Stimulated activated CD4-positive, alpha-beta T cell treated with anti-CD3 and anti-CD28 coated beads, Interleukin-1b, Interleukin-23, amount 100 ng/mL, for 1 hour (primary cell): Measurements from ENCODE around the gene JMJD7.

ENCODE experiments used
- DNase-seq, 2 donors: peaks; one replicate each; pipeline ENCODE4 v3.0.0-alpha.2; 2020; ENCODE audit warnings: low read depth in 2 of 2

JMJD7 gene

DNA sequence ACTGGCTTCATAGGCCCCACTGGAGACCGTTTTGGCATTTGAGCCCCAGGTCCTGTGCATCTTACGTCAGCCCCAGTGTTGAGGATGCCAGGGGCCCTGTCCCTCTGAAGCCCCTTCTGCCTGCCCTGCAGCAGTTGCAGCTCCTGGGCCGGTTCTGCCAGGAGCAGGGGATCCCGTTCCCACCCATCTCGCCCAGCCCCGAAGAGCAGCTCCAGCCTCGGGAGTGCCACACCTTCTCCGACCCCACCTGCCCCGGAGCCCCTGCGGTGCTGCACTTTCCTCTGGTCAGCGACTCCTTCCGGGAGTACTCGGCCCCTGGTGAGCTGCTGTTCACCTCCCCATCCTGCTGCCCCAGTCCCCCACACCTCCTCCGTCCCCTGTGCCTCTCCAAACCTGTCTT is 19.3 kb downstream of the JMJD7 start:
- DNase-seq: no peak

- no peak for DNase-seq
These were observed 20.1 kb downstream of the JMJD7 start for GRCh38 chr15:41847981-41848380.

- no peak for DNase-seq
These were observed 20.7 kb downstream of the JMJD7 start for GRCh38 chr15:41848631-41849030.

- no peak for DNase-seq
These were observed 21.3 kb downstream of the JMJD7 start for GRCh38 chr15:41849204-41849603.

DNA sequence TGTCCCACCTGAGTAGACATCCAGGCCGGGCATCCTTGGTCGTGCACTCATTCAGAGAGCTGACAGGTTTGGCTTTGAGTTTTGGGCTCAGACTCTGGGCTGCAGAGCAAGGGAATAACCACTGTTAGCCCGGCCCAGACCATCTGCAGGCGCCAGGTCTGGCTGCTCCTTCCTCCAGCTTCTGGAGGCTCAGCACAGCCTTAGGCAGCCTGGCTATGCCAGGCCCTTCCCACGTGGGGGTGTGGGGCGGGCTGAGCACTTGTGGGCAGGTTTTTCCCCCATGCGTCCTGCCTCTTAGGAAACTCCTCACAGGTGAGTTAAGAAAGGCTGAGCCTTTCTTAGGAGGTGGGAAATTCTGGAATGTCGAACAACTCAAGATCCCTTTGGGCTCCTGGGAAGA is 22.0 kb downstream of the JMJD7 start:
- no peak for DNase-seq

DNA sequence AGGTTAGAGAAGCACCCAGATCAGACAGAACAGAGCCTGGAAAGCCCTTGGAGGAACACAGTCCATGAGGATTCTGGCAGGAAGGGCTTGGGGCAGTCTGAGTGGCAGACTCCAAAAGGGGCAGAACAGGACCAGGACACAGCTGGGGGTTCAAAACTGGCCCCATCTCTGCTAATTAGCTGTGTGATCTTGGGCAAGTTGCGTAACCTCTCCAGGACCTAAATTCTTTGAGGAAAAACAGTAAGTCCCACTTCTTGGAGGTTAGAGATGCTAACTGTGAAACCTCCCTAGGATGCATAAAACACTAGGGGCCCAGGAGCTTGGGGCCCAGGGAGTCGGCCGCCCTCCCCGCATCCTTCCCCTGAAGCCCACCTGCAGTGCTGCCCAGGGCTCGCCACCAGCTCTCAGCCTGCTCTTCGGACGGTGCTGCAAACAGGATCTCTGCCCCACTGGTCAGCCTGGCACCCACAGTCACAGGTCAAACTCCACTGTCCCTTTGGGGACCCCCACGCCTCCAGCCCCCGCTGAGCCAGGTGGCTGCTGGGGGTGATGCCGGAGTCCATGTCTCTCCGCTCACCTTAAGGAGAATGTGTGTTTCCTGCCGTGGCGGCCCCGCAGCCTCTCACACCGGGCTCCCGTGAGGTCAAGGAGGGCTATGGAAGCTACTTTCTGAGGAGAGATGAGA is 22.7 kb downstream of the JMJD7 start:
- no peak for DNase-seq

- DNase-seq: no peak
These were observed 23.3 kb downstream of the JMJD7 start for GRCh38 chr15:41851167-41851523.

DNA sequence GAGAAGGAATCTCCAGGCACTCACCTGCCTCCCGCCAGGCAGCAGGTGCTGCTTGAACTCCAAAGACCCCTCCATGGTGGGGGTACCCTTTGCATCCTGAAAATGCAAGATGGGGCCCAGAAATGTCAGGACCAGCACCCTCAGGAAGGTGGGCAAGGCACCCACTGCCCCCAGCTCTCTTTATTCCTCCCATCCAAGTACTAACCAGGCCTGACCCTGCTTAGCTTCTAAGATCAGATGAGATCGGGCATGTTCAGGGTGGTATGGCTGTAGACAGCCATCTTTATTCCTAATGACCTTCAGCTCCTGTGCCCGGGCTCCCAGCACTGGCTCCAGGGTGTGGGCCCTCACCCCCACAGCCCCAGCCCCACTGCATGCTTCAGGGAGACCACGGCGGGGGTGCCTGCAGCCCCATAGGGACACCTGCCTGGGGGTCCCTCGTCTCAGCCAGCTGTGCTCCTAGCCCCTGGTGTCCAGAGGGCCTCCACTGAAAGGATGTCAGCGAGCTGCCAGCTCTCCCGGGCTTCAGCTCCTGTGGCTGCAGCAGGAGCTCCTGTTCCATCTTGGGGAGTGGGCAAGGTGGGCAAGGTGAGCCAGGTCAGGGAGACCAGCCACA is 24.0 kb downstream of the JMJD7 start:
- DNase-seq: no peak

GRCh38 chr15:41852736-41853590 is 25.1 kb downstream of the JMJD7 start:
- DNase-seq: no peak

DNA sequence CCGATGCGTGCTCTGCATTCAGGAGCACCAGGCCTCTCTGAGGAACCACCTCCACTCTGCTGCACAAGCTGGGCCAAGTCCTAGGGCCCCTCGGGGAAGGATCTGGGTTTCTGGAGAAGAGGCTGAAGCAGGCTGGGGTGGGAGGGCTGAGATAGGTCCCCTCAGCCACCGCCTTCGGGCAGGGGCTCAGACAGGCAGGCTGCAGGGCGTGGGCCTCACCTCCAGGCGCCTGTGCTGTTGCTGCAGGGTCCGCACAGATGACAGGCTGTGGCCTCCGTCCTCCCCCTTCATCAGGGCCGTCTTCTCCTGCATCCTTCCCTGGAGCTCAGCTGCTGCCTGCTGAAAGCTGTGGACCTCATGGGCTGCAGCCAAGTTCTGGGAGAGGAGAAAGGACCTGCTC is 25.9 kb downstream of the JMJD7 start:
- no peak for DNase-seq

DNA sequence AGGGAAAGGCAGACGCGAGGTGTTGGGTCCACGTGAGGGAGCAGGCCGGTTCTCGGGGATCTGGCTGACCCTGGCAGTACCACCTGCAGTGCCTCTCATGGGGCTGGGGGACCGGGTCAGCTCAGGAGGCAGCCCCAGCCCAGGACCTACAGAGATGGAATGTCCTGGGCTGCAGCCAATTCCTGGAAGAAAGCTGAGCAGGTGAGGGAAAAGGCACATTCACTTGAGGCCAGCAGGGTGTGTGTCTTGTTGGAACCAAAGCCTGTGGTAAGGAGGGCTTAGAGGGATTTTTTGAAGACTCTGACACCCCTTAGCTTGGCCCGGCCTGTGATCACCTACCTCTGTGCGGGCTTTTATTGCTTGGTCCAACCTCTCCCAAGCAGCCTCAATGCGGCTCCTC is 26.6 kb downstream of the JMJD7 start:
- no peak for DNase-seq

DNA sequence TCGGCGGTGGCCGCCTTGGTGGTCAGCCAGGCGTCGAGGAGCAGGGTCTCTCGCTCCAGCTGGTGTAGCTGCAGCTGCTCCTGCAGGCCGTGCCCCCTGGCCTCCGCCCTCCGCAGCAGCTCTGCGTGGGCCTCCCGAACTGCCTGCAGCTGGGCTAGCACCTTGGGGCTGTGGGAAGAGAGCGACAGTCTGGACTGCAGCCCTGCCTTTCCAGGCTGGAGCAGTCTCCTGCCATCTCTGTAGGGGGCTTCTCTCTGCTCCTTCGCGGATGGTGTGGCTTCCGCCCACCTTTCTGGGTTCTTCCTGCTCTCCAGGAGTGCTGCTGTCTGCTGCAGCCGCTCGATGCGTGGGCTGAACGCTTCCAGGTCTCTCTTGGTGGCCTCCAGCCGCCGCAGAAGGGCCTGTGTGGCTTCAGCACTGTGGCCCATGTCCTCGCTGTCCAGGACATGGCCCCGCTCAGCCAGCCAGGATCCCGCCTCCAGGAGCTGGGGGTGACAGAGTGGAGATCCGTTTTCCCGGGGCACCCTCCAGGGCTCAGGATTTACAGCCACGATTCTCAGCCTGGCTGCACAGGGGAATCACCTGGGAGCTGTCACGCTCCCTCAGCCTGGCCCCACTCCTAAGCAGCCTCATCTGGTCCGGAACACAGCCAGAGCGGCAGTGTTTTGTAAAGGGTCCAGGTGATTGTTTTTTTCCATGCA is 27.5 kb downstream of the JMJD7 start:
- DNase-seq: no peak

GRCh38 chr15:41856262-41856661 is 28.4 kb downstream of the JMJD7 start:
- no peak for DNase-seq

GRCh38 chr15:41856716-41857115 is 28.8 kb downstream of the JMJD7 start:
- DNase-seq: no peak

DNA sequence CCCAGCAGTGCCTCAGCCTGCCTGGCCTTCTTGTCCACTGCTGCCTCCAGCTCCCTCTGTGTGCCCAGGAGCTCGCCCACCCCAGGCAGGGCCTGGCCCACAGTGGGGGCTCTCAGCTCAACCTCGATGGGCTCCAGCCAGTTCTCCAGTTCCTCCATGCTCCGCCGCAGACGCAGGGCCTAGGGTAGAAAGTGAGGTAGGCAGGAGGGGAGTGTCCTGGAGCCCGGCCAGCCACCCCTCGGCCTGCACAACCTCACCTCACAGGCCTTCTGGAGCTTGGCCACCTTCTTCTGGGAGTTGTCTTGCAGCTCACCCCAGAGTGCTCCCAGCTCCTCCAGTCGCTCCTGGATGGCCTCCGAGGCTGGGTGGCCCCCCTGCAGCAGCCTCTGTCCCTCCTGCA is 29.4 kb downstream of the JMJD7 start:
- no peak for DNase-seq

DNA sequence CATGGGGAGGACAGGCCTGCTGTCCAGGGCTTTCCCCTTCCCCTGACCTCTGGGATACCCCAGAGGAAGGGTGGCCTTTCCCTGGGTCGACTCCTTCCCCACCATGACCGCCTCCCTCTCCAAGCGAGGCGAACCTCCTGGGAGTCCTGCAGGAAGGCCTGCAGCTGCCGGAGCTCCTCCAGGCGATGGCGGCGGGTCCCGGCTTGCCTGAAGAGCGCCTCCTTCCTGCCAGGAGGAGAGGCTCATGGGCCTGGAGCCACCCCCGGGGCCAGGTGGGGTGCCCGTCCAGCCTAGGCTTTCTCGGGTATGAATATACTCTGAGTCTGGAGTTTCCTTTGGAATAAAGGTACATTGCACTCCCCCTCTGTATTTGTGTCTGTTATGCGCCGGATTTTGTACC is 30.9 kb downstream of the JMJD7 start:
- no peak for DNase-seq

DNA sequence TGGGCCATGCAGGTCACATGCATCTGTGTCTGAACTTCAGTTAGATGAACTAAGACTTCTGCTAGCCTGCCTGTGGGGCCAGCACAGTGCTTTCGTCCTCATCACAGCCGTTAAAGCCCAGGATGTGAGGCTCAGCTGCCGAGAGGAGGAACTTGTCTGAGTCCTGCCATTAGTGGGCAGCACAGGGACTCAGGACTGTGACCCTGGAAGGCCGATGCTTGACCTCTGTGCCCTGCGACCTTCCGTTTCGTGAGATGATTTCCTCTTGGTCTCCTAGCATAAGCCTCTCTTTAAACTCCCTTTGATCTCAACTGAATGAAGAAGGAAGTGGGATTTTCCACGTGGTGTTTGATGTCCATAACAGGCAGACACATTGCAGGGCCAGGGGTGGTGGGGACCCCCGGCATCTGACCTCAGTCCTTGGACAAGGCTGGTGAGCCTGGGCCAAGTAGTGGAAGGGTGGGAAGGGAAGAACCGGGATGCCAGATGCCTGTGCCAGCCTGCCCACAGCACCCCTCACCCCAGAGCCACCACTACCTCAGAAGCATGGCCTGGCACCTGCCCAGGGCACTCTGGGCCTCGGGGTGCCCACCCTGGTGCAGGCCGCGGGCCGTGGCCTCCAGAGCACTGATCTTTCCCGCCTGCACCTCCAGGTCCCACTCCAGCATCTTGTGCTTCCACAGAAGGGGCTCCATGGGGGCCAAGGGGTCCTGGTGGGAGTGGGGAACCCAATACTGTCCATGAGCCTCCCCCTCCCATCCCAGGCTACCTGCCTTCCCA is 32.3 kb downstream of the JMJD7 start:
- DNase-seq: no peak

GRCh38 chr15:41861736-41862356 is 34.0 kb downstream of the JMJD7 start:
- DNase-seq: no peak

DNA sequence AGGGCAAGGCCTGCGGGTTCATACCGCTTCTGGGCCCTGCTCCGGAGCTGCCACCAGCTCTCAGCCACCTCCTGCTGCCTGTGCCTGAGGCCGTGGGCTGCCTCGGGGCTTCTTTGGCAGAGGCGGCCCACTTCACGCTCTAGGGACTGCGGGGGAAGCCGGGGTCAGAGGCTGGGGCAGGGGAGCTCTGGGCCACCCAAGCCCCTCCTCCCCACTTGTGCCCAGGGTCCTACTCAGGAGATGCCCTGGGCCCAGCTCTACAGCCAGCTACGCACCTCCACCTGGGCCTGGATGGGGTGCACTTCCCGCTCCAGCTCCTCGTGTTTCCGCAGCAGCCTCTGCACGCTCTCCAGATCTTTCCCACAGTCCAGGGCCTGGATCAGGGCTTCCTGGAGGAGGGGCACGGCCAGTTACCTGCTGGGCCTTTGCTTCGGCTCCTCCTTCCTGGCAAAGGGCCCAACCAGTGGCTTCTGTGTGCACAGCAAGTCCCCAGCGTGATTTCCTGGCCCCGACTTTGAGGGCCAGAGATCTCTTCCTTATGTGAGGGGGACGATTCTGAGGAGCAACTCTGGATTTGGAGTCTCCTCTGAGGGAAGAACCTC is 34.7 kb downstream of the JMJD7 start:
- DNase-seq: no peak

DNA sequence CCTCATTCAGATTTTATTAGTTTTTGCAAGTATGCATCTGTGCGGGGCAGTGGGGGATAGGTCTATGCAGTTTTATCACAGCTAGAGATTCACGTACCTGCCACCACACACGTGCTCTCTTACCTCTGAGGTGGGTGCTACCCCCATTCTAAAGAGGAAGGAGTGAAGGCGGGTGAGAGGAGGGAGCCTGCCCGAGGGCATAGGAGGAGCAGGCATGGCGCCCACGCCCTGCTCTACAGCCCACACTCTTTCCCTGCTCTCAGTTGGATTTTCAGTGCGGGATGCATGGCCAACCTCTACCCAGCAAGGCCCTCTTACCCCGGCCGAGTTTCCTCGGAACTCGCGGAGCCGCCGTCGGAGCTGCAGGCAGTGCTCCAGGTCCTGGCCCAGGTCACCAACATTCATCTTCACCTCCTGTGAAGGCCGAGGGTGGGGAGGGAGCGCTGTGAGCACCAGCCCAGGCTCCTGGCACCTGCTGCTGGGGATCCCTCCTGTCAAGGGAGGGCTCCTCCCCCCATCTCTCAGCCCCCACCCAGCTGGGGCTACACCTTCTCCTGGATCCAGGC is 37.7 kb downstream of the JMJD7 start:
- DNase-seq: no peak
